GM12892 (cell line): ENCODE measurements around the gene WDFY1.

ENCODE experiments used
- POLR2A ChIP-seq: IDR thresholded peaks from 2 replicates; pipeline ENCODE4 v1.6.1; 2011; ENCODE audit warnings: low read depth, low read length, control low read depth
- POLR2AphosphoS5 ChIP-seq: IDR thresholded peaks from 2 replicates; pipeline ENCODE4 v1.6.1; 2011; ENCODE audit warnings: low read depth, low read length, control low read depth
- TAF1 ChIP-seq: IDR thresholded peaks from 2 replicates; pipeline ENCODE4 v1.6.1; 2011; ENCODE audit warnings: low read depth, mild to moderate bottlenecking, control low read depth, low read length, borderline replicate concordance

GRCh38 chr2:223905996-223906395 lies 39.1 kb downstream of the WDFY1 start:
- no peak for TF ChIP-seq POLR2A
- TF ChIP-seq POLR2AphosphoS5: no peak
- no peak for TF ChIP-seq TAF1
